ENCODE results near the gene GDPD5. TPM values are rescaled to one million over a fixed set of nuclear protein-coding genes. Genes with fewer than 3 reads are reported as not detected.

Gene GDPD5
- total and polyA plus RNA-seq, 9 of the 15 experiments (the other 6 are each of a cell fraction or from before 2014, with no cell fraction given) = 0.32 to 27.3 (median 8.0) TPM

DNA sequence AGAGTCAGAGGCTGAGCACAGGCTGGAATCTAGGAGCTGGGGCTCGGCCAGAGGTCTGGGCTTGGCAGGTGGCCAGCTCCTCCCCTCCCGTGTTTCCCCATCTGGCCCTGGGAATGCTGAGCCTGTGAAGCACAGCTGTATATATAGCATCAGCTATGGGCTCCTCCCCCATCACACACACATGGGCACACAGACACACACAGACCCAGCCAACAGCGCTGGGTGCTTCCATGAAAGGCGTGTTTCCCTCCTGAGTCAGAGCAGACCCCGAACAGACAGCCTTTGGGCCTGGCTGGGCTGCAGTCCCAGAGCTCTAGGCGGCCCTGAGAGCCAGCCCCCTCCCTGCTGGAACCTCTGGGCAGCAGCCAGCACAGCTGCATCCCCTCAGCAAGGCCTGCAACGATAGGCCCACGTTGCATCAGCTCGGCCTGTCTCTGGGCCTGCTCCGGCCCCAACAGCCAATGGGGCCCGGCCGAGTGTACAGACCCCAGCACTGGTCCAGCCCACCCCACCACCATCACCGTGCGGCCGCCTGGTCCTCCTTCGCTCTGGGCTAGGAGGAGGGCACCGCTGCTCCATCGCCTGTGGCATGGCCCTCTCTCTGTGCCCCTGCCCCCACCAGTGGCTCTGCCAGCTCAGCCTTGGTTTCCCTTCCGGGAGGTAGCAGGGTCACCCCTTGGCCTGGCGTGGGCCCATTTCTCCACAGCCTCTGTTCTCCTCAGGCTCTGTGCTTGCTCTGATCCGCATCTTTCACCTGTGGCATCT, 28.7 kb upstream of the GDPD5 start (continued):
- TF ChIP-seq, protein P1, sequence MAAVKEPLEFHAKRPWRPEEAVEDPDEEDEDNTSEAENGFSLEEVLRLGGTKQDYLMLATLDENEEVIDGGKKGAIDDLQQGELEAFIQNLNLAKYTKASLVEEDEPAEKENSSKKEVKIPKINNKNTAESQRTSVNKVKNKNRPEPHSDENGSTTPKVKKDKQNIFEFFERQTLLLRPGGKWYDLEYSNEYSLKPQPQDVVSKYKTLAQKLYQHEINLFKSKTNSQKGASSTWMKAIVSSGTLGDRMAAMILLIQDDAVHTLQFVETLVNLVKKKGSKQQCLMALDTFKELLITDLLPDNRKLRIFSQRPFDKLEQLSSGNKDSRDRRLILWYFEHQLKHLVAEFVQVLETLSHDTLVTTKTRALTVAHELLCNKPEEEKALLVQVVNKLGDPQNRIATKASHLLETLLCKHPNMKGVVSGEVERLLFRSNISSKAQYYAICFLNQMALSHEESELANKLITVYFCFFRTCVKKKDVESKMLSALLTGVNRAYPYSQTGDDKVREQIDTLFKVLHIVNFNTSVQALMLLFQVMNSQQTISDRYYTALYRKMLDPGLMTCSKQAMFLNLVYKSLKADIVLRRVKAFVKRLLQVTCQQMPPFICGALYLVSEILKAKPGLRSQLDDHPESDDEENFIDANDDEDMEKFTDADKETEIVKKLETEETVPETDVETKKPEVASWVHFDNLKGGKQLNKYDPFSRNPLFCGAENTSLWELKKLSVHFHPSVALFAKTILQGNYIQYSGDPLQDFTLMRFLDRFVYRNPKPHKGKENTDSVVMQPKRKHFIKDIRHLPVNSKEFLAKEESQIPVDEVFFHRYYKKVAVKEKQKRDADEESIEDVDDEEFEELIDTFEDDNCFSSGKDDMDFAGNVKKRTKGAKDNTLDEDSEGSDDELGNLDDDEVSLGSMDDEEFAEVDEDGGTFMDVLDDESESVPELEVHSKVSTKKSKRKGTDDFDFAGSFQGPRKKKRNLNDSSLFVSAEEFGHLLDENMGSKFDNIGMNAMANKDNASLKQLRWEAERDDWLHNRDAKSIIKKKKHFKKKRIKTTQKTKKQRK (IDR thresholded peaks at IDR 0.05; ENCODE audit: borderline replicate concordance, low read depth, low read length) = no peak
- TF ChIP-seq SIX5 (IDR thresholded peaks at IDR 0.05; ENCODE audit: borderline replicate concordance in 1 of 2, insufficient read depth in 1 of 2, low read depth in 1 of 2, low read length in 2 of 2) (no peak), GABPB2 (CRISPR knock-in tag; conservative IDR thresholded peaks at IDR 0.05) (no peak), RBBP5 (IDR thresholded peaks at IDR 0.05; ENCODE audit: borderline replicate concordance, insufficient read depth, low read length, poor library complexity, severe bottlenecking) (no peak), TRIM24 (IDR thresholded peaks at IDR 0.05) (peak in 1 of 2 experiments; percentile 8; a peak in 2 of 4 replicates), E2F3 (CRISPR knock-in tag; IDR thresholded peaks at IDR 0.05) (no peak), SMARCE1 (IDR thresholded peaks at IDR 0.05) (no peak), SOX6 (IDR thresholded peaks at IDR 0.05) (no peak; the same call in 1 of the 2 replicates), RBM15 (IDR thresholded peaks at IDR 0.05; ENCODE audit: insufficient read depth, low read length) (no peak), SAFB (IDR thresholded peaks at IDR 0.05; ENCODE audit: borderline replicate concordance, low read depth, low read length) (no peak), STAT5B (CRISPR knock-in tag; IDR thresholded peaks at IDR 0.05) (no peak), ZNF583 (CRISPR knock-in tag; IDR thresholded peaks at IDR 0.05) (no peak), ZNF699 (CRISPR knock-in tag; IDR thresholded peaks at IDR 0.05; ENCODE audit: insufficient replicate concordance) (no peak), ASH1L (IDR thresholded peaks at IDR 0.05; ENCODE audit: borderline replicate concordance, low read depth, partially characterized antibody) (no peak), MTA1 (IDR thresholded peaks at IDR 0.05; ENCODE audit: borderline replicate concordance) (no peak), PHF8 (IDR thresholded peaks at IDR 0.05; ENCODE audit: borderline replicate concordance, low read length) (no peak; the same call in 1 of the 2 replicates)
- TF ChIP-seq, protein P2, sequence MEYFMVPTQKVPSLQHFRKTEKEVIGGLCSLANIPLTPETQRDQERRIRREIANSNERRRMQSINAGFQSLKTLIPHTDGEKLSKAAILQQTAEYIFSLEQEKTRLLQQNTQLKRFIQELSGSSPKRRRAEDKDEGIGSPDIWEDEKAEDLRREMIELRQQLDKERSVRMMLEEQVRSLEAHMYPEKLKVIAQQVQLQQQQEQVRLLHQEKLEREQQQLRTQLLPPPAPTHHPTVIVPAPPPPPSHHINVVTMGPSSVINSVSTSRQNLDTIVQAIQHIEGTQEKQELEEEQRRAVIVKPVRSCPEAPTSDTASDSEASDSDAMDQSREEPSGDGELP (CRISPR knock-in tag; IDR thresholded peaks at IDR 0.05; ENCODE audit: borderline replicate concordance) = peak; percentile 98
- TF ChIP-seq, protein P3, sequence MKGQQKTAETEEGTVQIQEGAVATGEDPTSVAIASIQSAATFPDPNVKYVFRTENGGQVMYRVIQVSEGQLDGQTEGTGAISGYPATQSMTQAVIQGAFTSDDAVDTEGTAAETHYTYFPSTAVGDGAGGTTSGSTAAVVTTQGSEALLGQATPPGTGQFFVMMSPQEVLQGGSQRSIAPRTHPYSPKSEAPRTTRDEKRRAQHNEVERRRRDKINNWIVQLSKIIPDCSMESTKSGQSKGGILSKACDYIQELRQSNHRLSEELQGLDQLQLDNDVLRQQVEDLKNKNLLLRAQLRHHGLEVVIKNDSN (CRISPR knock-in tag; IDR thresholded peaks at IDR 0.05) = no peak
- TF ChIP-seq, protein P4, sequence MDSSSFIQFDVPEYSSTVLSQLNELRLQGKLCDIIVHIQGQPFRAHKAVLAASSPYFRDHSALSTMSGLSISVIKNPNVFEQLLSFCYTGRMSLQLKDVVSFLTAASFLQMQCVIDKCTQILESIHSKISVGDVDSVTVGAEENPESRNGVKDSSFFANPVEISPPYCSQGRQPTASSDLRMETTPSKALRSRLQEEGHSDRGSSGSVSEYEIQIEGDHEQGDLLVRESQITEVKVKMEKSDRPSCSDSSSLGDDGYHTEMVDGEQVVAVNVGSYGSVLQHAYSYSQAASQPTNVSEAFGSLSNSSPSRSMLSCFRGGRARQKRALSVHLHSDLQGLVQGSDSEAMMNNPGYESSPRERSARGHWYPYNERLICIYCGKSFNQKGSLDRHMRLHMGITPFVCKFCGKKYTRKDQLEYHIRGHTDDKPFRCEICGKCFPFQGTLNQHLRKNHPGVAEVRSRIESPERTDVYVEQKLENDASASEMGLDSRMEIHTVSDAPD (CRISPR knock-in tag; IDR thresholded peaks at IDR 0.05) = peak; percentile 37; the same call in 1 of the 2 replicates
- TF ChIP-seq, protein P5, sequence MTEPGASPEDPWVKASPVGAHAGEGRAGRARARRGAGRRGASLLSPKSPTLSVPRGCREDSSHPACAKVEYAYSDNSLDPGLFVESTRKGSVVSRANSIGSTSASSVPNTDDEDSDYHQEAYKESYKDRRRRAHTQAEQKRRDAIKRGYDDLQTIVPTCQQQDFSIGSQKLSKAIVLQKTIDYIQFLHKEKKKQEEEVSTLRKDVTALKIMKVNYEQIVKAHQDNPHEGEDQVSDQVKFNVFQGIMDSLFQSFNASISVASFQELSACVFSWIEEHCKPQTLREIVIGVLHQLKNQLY (CRISPR knock-in tag; conservative IDR thresholded peaks at IDR 0.05) = no peak
